Activated CD4-positive, alpha-beta T cell treated with anti-CD3 and anti-CD28 coated beads, Interleukin-2, amount 50 U/mL, for 4 hours (primary cell): ENCODE data around the gene MUC22.

Experiments
- DNase-seq, 2 experiments: peaks; one replicate each; pipeline ENCODE4 v3.0.0-alpha.2; 2020

The MUC22 gene

DNA sequence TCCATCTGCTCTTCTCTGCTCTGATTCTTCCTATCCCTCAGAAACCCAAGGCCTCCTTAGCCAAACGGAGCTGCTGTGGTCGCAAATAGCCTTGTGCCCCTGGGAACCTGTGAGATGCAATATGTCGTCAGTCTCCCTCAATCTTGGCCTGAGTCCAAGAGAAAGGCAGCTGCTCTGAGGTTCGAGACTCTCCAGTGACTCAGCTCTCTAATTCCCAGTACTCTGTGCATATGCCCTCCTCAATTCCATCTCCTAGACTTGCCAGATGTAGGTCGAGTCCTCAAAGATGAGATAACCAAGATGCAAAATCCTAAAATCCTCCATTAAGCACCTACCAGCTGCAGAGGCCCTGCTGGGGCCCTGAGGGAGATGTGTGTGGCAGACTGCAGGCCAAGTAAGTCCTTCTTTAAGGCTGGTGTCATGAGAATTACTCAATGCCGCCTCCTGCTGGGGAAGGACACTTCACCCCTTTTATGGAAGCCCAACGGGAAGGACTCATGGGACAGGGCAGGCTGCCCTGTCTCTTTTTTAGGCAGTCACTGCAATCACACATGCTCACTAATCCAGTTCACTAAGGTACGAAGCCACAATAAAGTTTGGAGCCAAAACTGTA is 73.6 kb downstream of the MUC22 start:
- peak; percentile 16 to 24 for DNase-seq
